Measurements from ENCODE around the gene TBC1D4. TPM values are rescaled to one million over a fixed set of nuclear protein-coding genes. Genes with fewer than 3 reads are reported as not detected.

TBC1D4 gene
- total and polyA plus RNA-seq, 9 of the 15 experiments (the other 6 are each of a cell fraction or from before 2014, with no cell fraction given) = 2.8 to 12.3 (median 7.0) TPM

GRCh38 chr13:75312884-75313520 lies 169.0 kb downstream of the TBC1D4 start:
- Histone ChIP-seq H3K27ac (ENCODE audit: extremely low read depth, low read depth, low read length) (no peak overlapping the region), H3K79me2 (ENCODE audit: control insufficient read depth, insufficient read depth, low read length) (no peaks in the 10 kb centered on the region), H3K9me1 (ENCODE audit: control insufficient read depth, insufficient read depth, low read length) (no peaks in the 10 kb centered on the region), H2AFZ (ENCODE audit: low read depth, low read length) (no peak overlapping the region), H3K27me3 (ENCODE audit: control insufficient read depth in 2 of 2, insufficient read depth in 2 of 2, low read length in 2 of 2) (no peaks in the 10 kb centered on the region), H3K4me3 (no peak overlapping the region), H3K4me1 (replicated peaks in 1 of 2; ENCODE audit: control insufficient read depth in 2 of 2, insufficient read depth in 2 of 2, low read length in 2 of 2) (no peaks in the 10 kb centered on the region), H3K9ac (ENCODE audit: insufficient read depth in 1 of 2, low read depth in 2 of 2, low read length in 2 of 2) (no peak overlapping the region), H4K20me1 (replicated peaks; ENCODE audit: control insufficient read depth, insufficient read depth, low read length) (no peaks in the 10 kb centered on the region), H3K9me3 (replicated peaks; ENCODE audit: control insufficient read depth, insufficient read depth, low read depth, low read length) (no peaks in the 10 kb centered on the region), H3K4me2 (ENCODE audit: insufficient read depth, low read length) (no peak overlapping the region), H3K36me3 (ENCODE audit: control insufficient read depth, insufficient read depth, low read length) (no peaks in the 10 kb centered on the region)
- no peak for TF ChIP-seq SAFB2 (IDR thresholded peaks at IDR 0.05; ENCODE audit: borderline replicate concordance, low read depth, low read length, severe bottlenecking)
- no peak for TF ChIP-seq TFAP4 (CRISPR knock-in tag; IDR thresholded peaks at IDR 0.05; ENCODE audit: borderline replicate concordance)
- TF ChIP-seq FIP1L1 (IDR thresholded peaks at IDR 0.05; ENCODE audit: low read depth, low read length, poor library complexity, severe bottlenecking) = no peak
- TF ChIP-seq MCM7 (IDR thresholded peaks at IDR 0.05) = no peak
- TF ChIP-seq KDM1A (IDR thresholded peaks at IDR 0.05) = no peak
- no peak for TF ChIP-seq ZNF644 (tag; IDR thresholded peaks at IDR 0.05; ENCODE audit: low read depth)
- no peak for TF ChIP-seq CREB1 (IDR thresholded peaks at IDR 0.05)
- TF ChIP-seq CREB1 (CRISPR knock-in tag; IDR thresholded peaks at IDR 0.05) = no peak
- no peak for TF ChIP-seq THAP12 (CRISPR knock-in tag; IDR thresholded peaks at IDR 0.05)
- no peak for TF ChIP-seq PHTF2 (CRISPR knock-in tag; IDR thresholded peaks at IDR 0.05)
- TF ChIP-seq EP300 (IDR thresholded peaks at IDR 0.05; ENCODE audit: low read length) = no peak
- no peak for TF ChIP-seq ZNF253 (CRISPR knock-in tag; conservative IDR thresholded peaks at IDR 0.05)
- TF ChIP-seq USF1 (CRISPR knock-in tag; IDR thresholded peaks at IDR 0.05) = no peak
- no peak for TF ChIP-seq ELF2 (CRISPR knock-in tag; IDR thresholded peaks at IDR 0.05)
- TF ChIP-seq KLF1 (tag; IDR thresholded peaks at IDR 0.05) = no peak
- TF ChIP-seq ZNF57 (CRISPR knock-in tag; IDR thresholded peaks at IDR 0.05) = no peak
- TF ChIP-seq PRMT5 (CRISPR knock-in tag; IDR thresholded peaks at IDR 0.05) = no peak
- 52% methylated on average over 2 of the region's 2 CpGs for WGBS (ENCODE audit: insufficient coverage, low coverage, missing lambda C conversion rate)
- POLR2A ChIA-PET = interaction anchor here (0.9 kb wide), 1 partner anchor 16 kb away, joined by 3 read pairs; no protein-coding TSS in a partner anchor
- BruUV-seq (replicated peaks) = no TSS peak
- CTCF ChIA-PET (ENCODE audit: low intra/inter-chr PET ratio) = no interaction called here
- in situ Hi-C loops (cut with MboI) (no loop called here), intact Hi-C loops (cut with micrococcal nuclease) (no loop called here)
- ATAC-seq = no peak
- DNase-seq (ENCODE audit: extremely low read depth in 1 of 4, low spot score in 3 of 4) = no peak
- no peak for FAIRE-seq

Measured in K562 (cell line).